Type B pancreatic cell (in vitro differentiated cells): ENCODE data around the gene ADARB1. TPM values are rescaled to one million over a fixed set of nuclear protein-coding genes. Genes with fewer than 3 reads are reported as not detected.

Experiments
- DNase-seq: peaks from one replicate; pipeline ENCODE4 v3.0.0; 2021; ENCODE audit warnings: mixed read lengths; ENCODE audit not compliant: unreplicated experiment; ENCODE audit errors: extremely low spot score
- H3K27ac Mint-ChIP-seq: 2 replicates; pipeline ENCODE4 v1.8.0; 2021; ENCODE audit warnings: mild to moderate bottlenecking, mixed read lengths
- H3K27me3 Mint-ChIP-seq: 2 replicates; pipeline ENCODE4 v1.8.0; 2021; ENCODE audit warnings: mixed read lengths
- H3K36me3 Mint-ChIP-seq: 2 replicates; pipeline ENCODE4 v1.8.0; 2021; ENCODE audit warnings: mixed read lengths
- H3K4me1 Mint-ChIP-seq: one replicate; pipeline ENCODE4 v1.8.0; 2021; ENCODE audit warnings: mixed read lengths; ENCODE audit not compliant: unreplicated experiment
- H3K4me3 Mint-ChIP-seq: 2 replicates; pipeline ENCODE4 v1.8.0; 2021; ENCODE audit warnings: mild to moderate bottlenecking, mixed read lengths
- H3K9me3 Mint-ChIP-seq: 2 replicates; pipeline ENCODE4 v1.8.0; 2021; ENCODE audit warnings: mixed read lengths
- total RNA-seq: library from RNA; stranded (reverse); gene quantifications from 2 replicates; pipeline ENCODE4 v1.2.1, GENCODE V29; 2021; ENCODE audit warnings: low replicate concordance
- TF ChIP-seq, protein P1 (sequence below): fragments of 200-600 bp; sonication (generic); conservative IDR thresholded peaks from 2 replicates; pipeline ENCODE4 v1.5.0; 2021; ENCODE audit warnings: antibody characterized with exemption, mild to moderate bottlenecking

ADARB1 gene
- total RNA-seq, 1 donor from 2014 or later, result 20.7 TPM

DNA sequence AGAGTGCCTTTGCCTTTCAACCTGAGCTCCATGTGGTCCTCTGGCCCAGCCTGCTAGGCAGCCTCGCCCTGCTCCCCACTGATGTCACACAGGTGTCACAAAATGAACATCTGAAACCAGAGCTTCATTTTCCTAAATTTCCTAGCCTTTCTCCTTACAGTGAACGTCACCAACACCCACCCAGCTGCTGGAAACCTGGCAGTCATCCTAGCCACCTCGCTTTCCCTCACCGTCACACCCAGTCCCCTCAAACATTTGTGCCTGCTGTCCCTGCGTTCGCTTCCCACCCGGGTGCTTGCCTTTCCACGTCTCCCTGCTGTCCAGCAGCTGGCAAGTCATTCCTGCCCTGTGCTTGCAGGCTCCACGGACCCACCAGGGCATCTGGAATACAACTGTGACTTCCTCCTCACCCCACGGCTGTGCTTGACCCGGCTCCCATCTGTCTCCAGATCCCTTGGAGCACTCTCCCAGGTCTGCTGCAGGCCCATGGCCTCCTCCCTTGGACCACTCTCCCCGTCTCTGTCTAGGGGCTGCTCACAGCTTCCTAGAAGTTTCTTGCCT lies 23.5 kb downstream of the ADARB1 start:
- no peaks in the 10 kb centered on the region for H3K9me3 Mint-ChIP-seq
- no peak for DNase-seq
- H3K27ac Mint-ChIP-seq, result no peak overlapping the region
- peaks cover 6% of the 10 kb centered on the region for H3K4me1 Mint-ChIP-seq
- TF ChIP-seq, protein P1, sequence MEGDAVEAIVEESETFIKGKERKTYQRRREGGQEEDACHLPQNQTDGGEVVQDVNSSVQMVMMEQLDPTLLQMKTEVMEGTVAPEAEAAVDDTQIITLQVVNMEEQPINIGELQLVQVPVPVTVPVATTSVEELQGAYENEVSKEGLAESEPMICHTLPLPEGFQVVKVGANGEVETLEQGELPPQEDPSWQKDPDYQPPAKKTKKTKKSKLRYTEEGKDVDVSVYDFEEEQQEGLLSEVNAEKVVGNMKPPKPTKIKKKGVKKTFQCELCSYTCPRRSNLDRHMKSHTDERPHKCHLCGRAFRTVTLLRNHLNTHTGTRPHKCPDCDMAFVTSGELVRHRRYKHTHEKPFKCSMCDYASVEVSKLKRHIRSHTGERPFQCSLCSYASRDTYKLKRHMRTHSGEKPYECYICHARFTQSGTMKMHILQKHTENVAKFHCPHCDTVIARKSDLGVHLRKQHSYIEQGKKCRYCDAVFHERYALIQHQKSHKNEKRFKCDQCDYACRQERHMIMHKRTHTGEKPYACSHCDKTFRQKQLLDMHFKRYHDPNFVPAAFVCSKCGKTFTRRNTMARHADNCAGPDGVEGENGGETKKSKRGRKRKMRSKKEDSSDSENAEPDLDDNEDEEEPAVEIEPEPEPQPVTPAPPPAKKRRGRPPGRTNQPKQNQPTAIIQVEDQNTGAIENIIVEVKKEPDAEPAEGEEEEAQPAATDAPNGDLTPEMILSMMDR, result no peak
- no peak overlapping the region for H3K4me3 Mint-ChIP-seq
- no peaks in the 10 kb centered on the region for H3K36me3 Mint-ChIP-seq
- H3K27me3 Mint-ChIP-seq, result no peaks in the 10 kb centered on the region

DNA sequence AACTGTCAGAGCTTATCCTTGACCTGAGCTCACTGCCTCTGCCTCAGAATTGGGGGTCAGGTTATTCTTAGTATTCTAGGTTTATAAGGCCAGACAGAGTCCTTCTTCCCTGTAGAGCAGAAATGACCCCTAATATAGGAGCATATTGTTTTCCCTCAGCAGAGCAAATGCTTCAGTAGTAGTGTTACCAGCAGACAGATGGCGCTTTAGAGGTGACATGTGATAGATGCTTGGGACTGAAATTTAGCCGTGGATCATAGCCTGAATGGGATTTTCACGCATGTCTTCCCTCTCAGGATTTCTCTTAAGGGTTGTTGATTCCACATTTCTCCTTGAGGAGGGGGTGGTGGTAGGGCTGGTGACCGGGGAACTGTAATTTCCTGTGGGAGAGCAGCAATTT lies 24.5 kb downstream of the ADARB1 start:
- Mint-ChIP-seq H3K27ac (no peak overlapping the region), H3K9me3 (no peaks in the 10 kb centered on the region), H3K4me1 (peaks cover 9% of the 10 kb centered on the region), H3K4me3 (no peak overlapping the region), H3K27me3 (no peaks in the 10 kb centered on the region), H3K36me3 (no peaks in the 10 kb centered on the region)
- no peak for DNase-seq
- TF ChIP-seq, protein P1, result peak; percentile 49

DNA sequence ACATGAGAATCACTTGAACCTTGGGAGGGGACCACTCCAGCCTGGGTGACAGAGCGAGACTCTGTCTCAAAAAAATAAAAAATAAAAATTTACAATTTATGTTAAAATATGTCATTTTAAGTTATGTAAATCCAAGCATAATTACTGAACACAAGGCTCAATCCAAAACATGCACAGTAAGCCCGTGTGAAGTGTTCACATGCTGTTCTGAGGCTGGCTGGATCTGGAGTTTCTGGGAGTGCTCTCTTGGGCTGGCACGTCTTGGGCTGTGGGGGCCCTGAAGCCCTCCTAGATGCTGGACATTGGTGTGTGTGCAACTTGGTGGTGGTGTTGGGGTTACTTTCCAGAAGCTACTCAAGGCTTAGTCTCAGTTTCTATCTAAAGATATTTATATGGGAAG lies 25.2 kb downstream of the ADARB1 start:
- Mint-ChIP-seq H3K27ac (no peak overlapping the region), H3K27me3 (no peaks in the 10 kb centered on the region)

DNA sequence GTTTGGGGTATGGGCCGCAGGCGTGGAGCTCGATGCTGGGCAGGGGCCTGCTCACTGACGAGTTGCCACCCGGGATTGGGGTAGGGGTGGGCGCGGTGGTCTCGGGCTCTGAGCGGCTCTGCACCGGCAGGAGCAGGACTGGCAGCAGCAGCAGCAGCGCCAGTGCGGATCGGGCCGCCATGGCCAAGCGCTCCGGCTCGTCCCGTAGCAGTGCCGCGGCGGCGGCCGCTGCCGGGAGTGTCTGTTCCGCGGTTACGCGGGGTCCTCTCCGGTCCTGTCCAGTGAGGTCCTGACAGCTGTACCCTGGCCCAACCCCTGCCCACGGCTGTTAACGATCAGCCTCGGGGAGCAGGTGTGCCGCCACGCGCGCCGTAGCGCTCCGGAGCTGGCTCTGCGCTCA lies 26.5 kb downstream of the ADARB1 start:
- Mint-ChIP-seq H3K27me3 (no peaks in the 10 kb centered on the region), H3K4me3 (no peak overlapping the region), H3K36me3 (no peaks in the 10 kb centered on the region), H3K27ac (no peak overlapping the region), H3K4me1 (peaks cover 19% of the 10 kb centered on the region), H3K9me3 (no peaks in the 10 kb centered on the region)
- TF ChIP-seq, protein P1, result no peak
- DNase-seq, result no peak

More for the DNA sequence above, 25.2 kb downstream of the ADARB1 start:
- TF ChIP-seq, protein P1, result no peak
- Mint-ChIP-seq H3K36me3 (no peaks in the 10 kb centered on the region), H3K4me1 (peaks cover 14% of the 10 kb centered on the region), H3K4me3 (no peak overlapping the region), H3K9me3 (no peaks in the 10 kb centered on the region)
- no peak for DNase-seq

DNA sequence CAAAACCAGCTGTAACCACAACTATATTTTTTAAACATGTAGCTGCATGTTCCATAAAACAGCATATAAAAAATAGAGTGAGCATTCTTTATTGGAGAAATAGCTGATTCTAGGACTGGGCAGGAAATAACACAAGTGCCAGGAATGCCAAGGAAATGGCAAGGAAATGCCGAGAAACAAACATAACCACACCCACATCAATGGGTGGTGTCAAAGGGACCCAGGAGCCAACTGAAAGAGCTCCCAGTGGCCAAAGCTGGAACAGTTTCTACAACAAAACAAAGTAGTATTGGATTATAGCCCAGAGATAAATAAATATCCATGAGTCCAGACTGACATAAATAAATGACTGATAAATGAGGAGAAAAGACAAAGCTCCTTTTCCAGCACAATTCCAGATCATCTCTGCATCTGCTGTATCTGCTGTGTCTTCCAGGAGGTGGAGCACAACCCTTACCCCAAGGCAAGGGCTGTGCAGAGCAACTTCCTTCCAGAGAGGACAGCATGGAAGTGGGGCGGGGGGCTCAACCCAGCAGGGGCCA lies 28.1 kb downstream of the ADARB1 start:
- Mint-ChIP-seq H3K27me3 (no peaks in the 10 kb centered on the region), H3K27ac (no peak overlapping the region), H3K4me1 (peaks cover 27% of the 10 kb centered on the region), H3K9me3 (no peaks in the 10 kb centered on the region), H3K36me3 (no peaks in the 10 kb centered on the region), H3K4me3 (no peak overlapping the region)
- TF ChIP-seq, protein P1, result peak; percentile 49
- no peak for DNase-seq
